ENCODE data around the gene RAPGEF2. TPM values are rescaled to one million over a fixed set of nuclear protein-coding genes. Genes with fewer than 3 reads are reported as not detected.

Gene RAPGEF2
- total and polyA plus RNA-seq, 2 of the 8 experiments (the other 6 are each of a cell fraction or from before 2014, with no cell fraction given) = 24.4 to 48.6 TPM

DNA sequence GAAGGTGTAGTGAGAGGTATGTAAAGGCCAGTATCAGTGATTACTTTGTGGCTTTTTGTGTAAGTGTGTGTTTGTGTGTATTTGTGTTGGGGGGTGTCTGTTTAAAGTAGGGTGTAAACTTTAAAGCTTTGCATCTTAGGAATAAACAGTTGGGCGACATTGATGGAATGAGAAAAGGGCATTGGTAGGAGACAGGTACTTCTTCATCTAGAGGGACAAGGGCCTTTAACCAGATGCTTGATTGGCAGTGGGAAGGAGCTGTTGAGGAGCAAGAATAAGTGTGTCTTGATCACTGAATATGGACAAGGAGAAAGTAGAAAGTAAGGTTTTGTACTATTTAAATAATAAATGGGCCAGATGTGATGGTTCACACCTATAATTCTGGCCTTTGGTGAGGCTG is 48.8 kb downstream of the RAPGEF2 start:
- Histone ChIP-seq H3K27me3 (replicated peaks in 1 of 4; ENCODE audit: control insufficient read depth in 3 of 4, extremely low read depth in 1 of 4, insufficient read depth in 3 of 4, low read length in 3 of 4) (no peaks in the 10 kb centered on the region), H3K23ac (ENCODE audit: insufficient read length) (no peak overlapping the region), H2BK120ac (replicated peaks; ENCODE audit: low read depth, low read length) (no peak overlapping the region), H3K36me3 (ENCODE audit: control insufficient read depth in 2 of 4, insufficient read depth in 4 of 4, low read length in 3 of 4) (no peaks in the 10 kb centered on the region), H4K8ac (ENCODE audit: extremely low read depth, insufficient read depth, low read length) (no peak overlapping the region), H3K9me3 (ENCODE audit: insufficient read depth in 2 of 2, low read depth in 1 of 2, low read length in 1 of 2) (no peaks in the 10 kb centered on the region), H3K18ac (ENCODE audit: extremely low read depth, low read length) (no peak overlapping the region), H2BK12ac (ENCODE audit: low read depth, low read length) (no peak overlapping the region), H3K23me2 (ENCODE audit: low read depth, low read length) (no peaks in the 10 kb centered on the region), H2BK15ac (ENCODE audit: low read length) (no peak overlapping the region), H3K4me3 (ENCODE audit: extremely low read depth in 1 of 4, insufficient read depth in 2 of 4, low read depth in 3 of 4, low read length in 4 of 4) (no peak overlapping the region), H2AFZ (ENCODE audit: low read length) (no peak overlapping the region), H4K5ac (ENCODE audit: insufficient read length, low read depth, low read length) (no peak overlapping the region), H4K20me1 (replicated peaks in 1 of 2; ENCODE audit: control insufficient read depth in 1 of 2, insufficient read depth in 2 of 2, low read length in 2 of 2) (peaks cover 0 to 2% of the 10 kb centered on the region in 2 experiments), H3K79me2 (ENCODE audit: control insufficient read depth in 1 of 2, insufficient read depth in 2 of 2, low read length in 2 of 2) (peaks cover 0 to 97% of the 10 kb centered on the region in 2 experiments; a peak in 2 of 4 replicates), H2BK5ac (ENCODE audit: low read depth, low read length) (no peak overlapping the region), H4K91ac (replicated peaks; ENCODE audit: insufficient read length, low read length) (no peak overlapping the region), H3K27ac (ENCODE audit: low read depth, low read length) (no peak overlapping the region), H2AK5ac (ENCODE audit: low read depth, low read length) (no peak overlapping the region), H2BK20ac (ENCODE audit: low read length) (no peak overlapping the region), H3K9ac (replicated peaks in 1 of 4; ENCODE audit: extremely low read depth in 1 of 4, low read depth in 3 of 4, low read length in 3 of 4) (no peak overlapping the region), H3K79me1 (ENCODE audit: low read depth, low read length) (0 out of 2 replicates have a peak, but pooled peaks cover 5% of the 10 kb centered on the region), H3K14ac (ENCODE audit: insufficient read length) (no peak overlapping the region), H3K56ac (replicated peaks; ENCODE audit: insufficient read length, low read depth, low read length) (no peak overlapping the region), H3K4me1 (replicated peaks in 1 of 4; ENCODE audit: control insufficient read depth in 3 of 4, insufficient read depth in 4 of 4, low read length in 3 of 4) (peaks cover 0 to 7% (median 4%) of the 10 kb centered on the region in 4 experiments; a peak in 4 of 7 replicates), H3K4me2 (ENCODE audit: insufficient read depth in 1 of 2, low read depth in 2 of 2, low read length in 2 of 2) (no peak overlapping the region), H3K4ac (replicated peaks; ENCODE audit: insufficient read length, low read depth, low read length) (no peak overlapping the region)
- POLR2A ChIA-PET (ENCODE audit: partially characterized antibody) = no interaction called here
- CTCF ChIA-PET (ENCODE audit: partially characterized antibody) = interaction anchor here (1.0 to 1.5 kb wide), 5 partner anchors 15 to 249 kb away, joined by 3 to 4 read pairs (median 3); no protein-coding TSS in a partner anchor
- FAIRE-seq = no peak
- 76% methylated on average over 1 of the region's 1 CpG; no CpG with 5 or more reads in 1 of the 2 experiments for WGBS, 2 experiments (ENCODE audit: extremely low coverage in 1 of 2, insufficient coverage in 1 of 2, insufficient read length in 1 of 2, insufficient replicate concordance in 2 of 2, low coverage in 1 of 2, low lambda C conversion rate in 2 of 2, missing lambda C conversion rate in 1 of 2)
- TF ChIP-seq EP300 (IDR thresholded peaks at IDR 0.05; ENCODE audit: borderline replicate concordance in 1 of 2, low read depth in 2 of 2, low read length in 2 of 2) (no peak), SP2 (IDR thresholded peaks at IDR 0.05; ENCODE audit: low read length) (no peak), MAFK (IDR thresholded peaks at IDR 0.05; ENCODE audit: low read depth, low read length) (no peak), JUN (IDR thresholded peaks at IDR 0.05; ENCODE audit: low read depth, low read length) (no peak), EGR1 (IDR thresholded peaks at IDR 0.05; ENCODE audit: borderline replicate concordance, low read depth, low read length) (no peak), HDAC6 (IDR thresholded peaks at IDR 0.05; ENCODE audit: low read depth, low read length) (no peak), PHF8 (conservative IDR thresholded peaks at IDR 0.05; ENCODE audit: low read depth, low read length) (no peak), POLR2AphosphoS5 (IDR thresholded peaks at IDR 0.05; ENCODE audit: low read depth, low read length) (no peak), KDM5A (IDR thresholded peaks at IDR 0.05; ENCODE audit: low read length) (no peak)
- TF ChIP-seq, protein P1, sequence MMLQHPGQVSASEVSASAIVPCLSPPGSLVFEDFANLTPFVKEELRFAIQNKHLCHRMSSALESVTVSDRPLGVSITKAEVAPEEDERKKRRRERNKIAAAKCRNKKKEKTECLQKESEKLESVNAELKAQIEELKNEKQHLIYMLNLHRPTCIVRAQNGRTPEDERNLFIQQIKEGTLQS (IDR thresholded peaks at IDR 0.05; ENCODE audit: insufficient read depth, low read depth, low read length) = no peak
- DNase-seq (ENCODE audit: low read depth in 1 of 2, low spot score in 2 of 2) = no peak

All from H1 (cell line).